Panc1 (cell line): ENCODE results near the gene CHST8. TPM values are rescaled to one million over a fixed set of nuclear protein-coding genes. Genes with fewer than 3 reads are reported as not detected.

Source experiments
- ATAC-seq: fragments of 200-7000 bp; cut with Tn5 transposase; 2 replicates; pipeline ENCODE4 v1.9.1; 2020; ENCODE audit warnings: mild to moderate bottlenecking, moderate library complexity
- BruUV-seq: library from RNA; stranded (reverse); fragments of 400-500 nt; replicated peaks from 2 replicates; lab custom pipeline; 2021; lab: Mats Ljungman, UMichigan
- CTCF ChIA-PET: fragments of 300-600 bp; sonication (Branson Sonifier 250); formaldehyde crosslinking; loops from one replicate; lab custom pipeline; 2022; ENCODE audit warnings: antibody characterized with exemption; lab: Charles Lee
- POLR2A ChIA-PET: fragments of 300-600 bp; sonication (Branson Sonifier 250); formaldehyde crosslinking; loops from one replicate; lab custom pipeline; 2022; ENCODE audit warnings: antibody characterized with exemption; lab: Charles Lee
- DNase-seq: peaks from one replicate; pipeline ENCODE4 v3.0.0-alpha.2; 2010; ENCODE audit warnings: low read depth, low spot score
- H3K27ac ChIP-seq: 2 replicates; pipeline ENCODE4 v1.5.1; 2011; ENCODE audit warnings: mild to moderate bottlenecking, low read length, inconsistent platforms
- H3K27me3 ChIP-seq: fragments of 200-500 bp; sonication (Bioruptor generic); 2 replicates; pipeline ENCODE4 v1.6.0; 2014; ENCODE audit warnings: low read length, inconsistent platforms; ENCODE audit not compliant: control insufficient read depth, insufficient read depth
- H3K36me3 ChIP-seq: fragments of 200-500 bp; sonication (Bioruptor generic); 2 replicates; pipeline ENCODE4 v1.5.1; 2014; ENCODE audit warnings: inconsistent platforms, mild to moderate bottlenecking, low read length, moderate library complexity; ENCODE audit not compliant: control insufficient read depth, insufficient read depth
- H3K4me1 ChIP-seq: 2 replicates; pipeline ENCODE4 v1.5.1; 2011; ENCODE audit warnings: inconsistent platforms, mild to moderate bottlenecking, low read length, moderate library complexity; ENCODE audit not compliant: control insufficient read depth, insufficient read depth
- H3K4me3 ChIP-seq, 2 experiments: 2 replicates each; pipeline ENCODE4 v1.5.1; 2011 to 2012; ENCODE audit warnings: low read depth in 2 of 2, low read length in 2 of 2, mild to moderate bottlenecking in 2 of 2, inconsistent platforms in 1 of 2, moderate library complexity in 1 of 2
- H3K9me3 ChIP-seq: fragments of 200-500 bp; sonication (Bioruptor generic); 2 replicates; pipeline ENCODE4 v1.5.1; 2014; ENCODE audit warnings: low read depth, mild to moderate bottlenecking, inconsistent platforms, low read length, moderate library complexity; ENCODE audit not compliant: control insufficient read depth, insufficient read depth
- CTCF ChIP-seq: fragments of 450-650 bp; IDR thresholded peaks from 2 replicates; pipeline ENCODE4 v1.5.1; 2017; ENCODE audit warnings: mild to moderate bottlenecking
- POLR2AphosphoS5 ChIP-seq: IDR thresholded peaks from 2 replicates; pipeline ENCODE4 v1.6.1; 2012; ENCODE audit warnings: mild to moderate bottlenecking, low read depth, low read length, moderate library complexity
- REST ChIP-seq, 2 experiments: IDR thresholded peaks; 2 replicates each; pipeline ENCODE4 v1.6.1; 2011 to 2012; ENCODE audit warnings: low read depth in 2 of 2, control low read depth in 1 of 2, low read length in 1 of 2, mild to moderate bottlenecking in 1 of 2, moderate library complexity in 1 of 2; ENCODE audit not compliant: insufficient read depth in 1 of 2
- SIN3A ChIP-seq: IDR thresholded peaks from 2 replicates; pipeline ENCODE4 v1.6.1; 2012; ENCODE audit warnings: low read depth, mild to moderate bottlenecking, low read length, moderate library complexity, borderline replicate concordance; ENCODE audit not compliant: insufficient read depth
- TCF7L2 ChIP-seq: IDR thresholded peaks from 2 replicates; pipeline ENCODE4 v1.6.1; 2011; ENCODE audit warnings: mild to moderate bottlenecking, low read depth, low read length, inconsistent platforms
- in situ Hi-C: cut with HindIII; loops from 2 replicates; pipeline ENCODE4 v1.10.0; 2016; ENCODE audit warnings: low sequenced_read_pairs, low pct_unique_long_range_greater_than_20kb
- intact Hi-C: fragments of 100-400 bp; cut with micrococcal nuclease; formaldehyde crosslinking; loops from one replicate; pipeline ENCODE4 v1.10.0; 2022; ENCODE audit not compliant: unreplicated experiment
- total RNA-seq: library from RNA; stranded (reverse); gene quantifications from one replicate; pipeline ENCODE4 v1.2.1, GENCODE V29; 2021; ENCODE audit not compliant: unreplicated experiment

Gene CHST8
- total RNA-seq, 1 experiment from 2014 or later: 0.28 TPM

GRCh38 chr19:33772102-33772857 lies 150.5 kb downstream of the CHST8 start:
- ATAC-seq (no peak), DNase-seq (no peak)
- H3K4me1 ChIP-seq: no peaks in the 10 kb centered on the region
- in situ Hi-C loops: no loop called here
- H3K27ac ChIP-seq: no peak overlapping the region
- CTCF ChIA-PET: interaction anchor here (1.4 to 3.7 kb wide), 2 partner anchors 340 to 342 kb away, joined by 5 to 45 read pairs; no protein-coding TSS in a partner anchor
- no peak overlapping the region for H3K4me3 ChIP-seq
- TF ChIP-seq REST (IDR thresholded peaks at IDR 0.05; ENCODE audit: insufficient read depth in 1 of 2, low read depth in 2 of 2, low read length in 1 of 2) (no peak), SIN3A (no peak), POLR2AphosphoS5 (no peak), CTCF (no peak), TCF7L2 (no peak)
- BruUV-seq: no TSS peak
- no peaks in the 10 kb centered on the region for H3K9me3 ChIP-seq
- POLR2A ChIA-PET: no interaction called here
- H3K36me3 ChIP-seq: no peaks in the 10 kb centered on the region
- intact Hi-C loops: loop anchor here (5.0 kb wide), 2 partner anchors 355 to 525 kb away; no protein-coding TSS in a partner anchor
- H3K27me3 ChIP-seq: peaks cover 11% of the 10 kb centered on the region

GRCh38 chr19:33772858-33773180 lies 151.1 kb downstream of the CHST8 start:
- TF ChIP-seq POLR2AphosphoS5: no peak
- no peak for TF ChIP-seq TCF7L2
- no peak for TF ChIP-seq CTCF
- no peak for TF ChIP-seq REST (IDR thresholded peaks at IDR 0.05; ENCODE audit: insufficient read depth in 1 of 2, low read depth in 2 of 2, low read length in 1 of 2)
- no peak for TF ChIP-seq SIN3A
- no TSS peak for BruUV-seq
- Histone ChIP-seq H3K27me3 (peaks cover 11% of the 10 kb centered on the region), H3K36me3 (no peaks in the 10 kb centered on the region), H3K4me3 (no peak overlapping the region), H3K27ac (no peak overlapping the region), H3K9me3 (no peaks in the 10 kb centered on the region), H3K4me1 (no peaks in the 10 kb centered on the region)
- ChIA-PET CTCF (no interaction called here), POLR2A (no interaction called here)
- ATAC-seq: no peak
- DNase-seq: no peak
- in situ Hi-C loops: no loop called here
- intact Hi-C loops: loop anchor here (5.0 kb wide), 2 partner anchors 356 to 526 kb away; no protein-coding TSS in a partner anchor
